H1 (cell line): ENCODE data around the gene LRIG2. TPM values are rescaled to one million over a fixed set of nuclear protein-coding genes. Genes with fewer than 3 reads are reported as not detected.

ENCODE experiments used
- CTCF ChIA-PET: fragments of 300-600 bp; sonication (Branson Sonifier 250); formaldehyde crosslinking; loops from one replicate; lab custom pipeline; 2021; ENCODE audit not compliant: partially characterized antibody; lab: Charles Lee
- POLR2A ChIA-PET: fragments of 300-600 bp; sonication (Branson Sonifier 250); formaldehyde crosslinking; loops from one replicate; lab custom pipeline; 2021; ENCODE audit warnings: inconsistent platforms; ENCODE audit not compliant: partially characterized antibody; lab: Charles Lee
- DNase-seq, 2 experiments: peaks; one replicate each; pipeline versions ENCODE4 v3.0.0 to v3.0.0-alpha.2; 2010 to 2022; ENCODE audit warnings: low spot score in 2 of 2, low read depth in 1 of 2, mixed read lengths in 1 of 2
- FAIRE-seq: peaks from 2 replicates; lab custom pipeline; 2011; peaks lifted over from hg19 to GRCh38; lab: Jason Lieb, UNC
- H2AFZ ChIP-seq: 2 replicates; pipeline ENCODE4 v1.8.1; 2012; ENCODE audit warnings: low read length, inconsistent platforms
- H2AK5ac ChIP-seq: 2 replicates; pipeline ENCODE4 v1.6.1; 2013; ENCODE audit warnings: low read depth, low read length
- H2BK120ac ChIP-seq: replicated peaks from 2 replicates; pipeline ENCODE3; 2013; ENCODE audit warnings: low read depth, low read length, inconsistent platforms
- H2BK12ac ChIP-seq: 2 replicates; pipeline ENCODE4 v1.6.1; 2013; ENCODE audit warnings: low read depth, low read length
- H2BK15ac ChIP-seq: 2 replicates; pipeline ENCODE4 v1.6.1; 2013; ENCODE audit warnings: low read length
- H2BK20ac ChIP-seq: 2 replicates; pipeline ENCODE4 v1.6.1; 2013; ENCODE audit warnings: low read length
- H2BK5ac ChIP-seq: 2 replicates; pipeline ENCODE4 v1.6.1; 2013; ENCODE audit warnings: low read depth, low read length
- H3K14ac ChIP-seq: 2 replicates; pipeline ENCODE4 v1.6.1; 2013; ENCODE audit warnings: inconsistent platforms; ENCODE audit not compliant: insufficient read length
- H3K18ac ChIP-seq: 2 replicates; pipeline ENCODE4 v1.6.1; 2013; ENCODE audit warnings: low read length; ENCODE audit errors: extremely low read depth
- H3K23ac ChIP-seq: 2 replicates; pipeline ENCODE4 v1.6.1; 2013; ENCODE audit warnings: inconsistent platforms; ENCODE audit not compliant: insufficient read length
- H3K23me2 ChIP-seq: 2 replicates; pipeline ENCODE4 v1.6.1; 2013; ENCODE audit warnings: low read depth, low read length
- H3K27ac ChIP-seq: 2 replicates; pipeline ENCODE4 v1.6.1; 2011; ENCODE audit warnings: low read depth, low read length, inconsistent platforms
- H3K27me3 ChIP-seq, 4 experiments: replicated peaks in 1 of 4; 1 replicate in 1 of 4; 2 replicates in 3 of 4; pipeline versions ENCODE4 v1.6.1 to v1.8.1; 2011 to 2013; ENCODE audit warnings: low read length in 3 of 4, mild to moderate bottlenecking in 3 of 4, inconsistent platforms in 2 of 4, mixed read lengths in 2 of 4, moderate library complexity in 1 of 4; ENCODE audit not compliant: control insufficient read depth in 3 of 4, insufficient read depth in 3 of 4; ENCODE audit errors: extremely low read depth in 1 of 4
- H3K36me3 ChIP-seq, 4 experiments: 2 replicates each; pipeline versions ENCODE4 v1.6.1 to v1.8.1; 2011 to 2013; ENCODE audit warnings: mild to moderate bottlenecking in 4 of 4, low read length in 3 of 4, moderate library complexity in 2 of 4, control low read depth in 1 of 4, inconsistent platforms in 1 of 4; ENCODE audit not compliant: insufficient read depth in 4 of 4, control insufficient read depth in 2 of 4
- H3K4ac ChIP-seq: replicated peaks from 2 replicates; pipeline ENCODE3; 2013; ENCODE audit warnings: low read length, low read depth, mixed read lengths, inconsistent platforms; ENCODE audit not compliant: insufficient read length
- H3K4me1 ChIP-seq, 4 experiments: replicated peaks in 1 of 4; 1 replicate in 1 of 4; 2 replicates in 3 of 4; pipeline versions ENCODE4 v1.6.1 to v1.8.1; 2011 to 2013; ENCODE audit warnings: low read length in 3 of 4, inconsistent platforms in 2 of 4, mixed read lengths in 1 of 4; ENCODE audit not compliant: insufficient read depth in 4 of 4, control insufficient read depth in 3 of 4
- H3K4me2 ChIP-seq, 2 experiments: 2 replicates each; pipeline versions ENCODE4 v1.6.1 to v1.8.1; 2011 to 2013; ENCODE audit warnings: low read depth in 2 of 2, low read length in 2 of 2, control low read depth in 1 of 2, inconsistent platforms in 1 of 2, mild to moderate bottlenecking in 1 of 2; ENCODE audit not compliant: insufficient read depth in 1 of 2
- H3K4me3 ChIP-seq, 4 experiments: fragments of 200-600, 300-600 bp in 1 of 4; sonication (generic), shearing (Covaris generic), sonication (Bioruptor Twin) in 1 of 4; 2 replicates each; pipeline versions ENCODE4 v1.5.1 to v1.8.1; 2011 to 2016; ENCODE audit warnings: low read length in 4 of 4, low read depth in 3 of 4, control low read depth in 2 of 4, inconsistent platforms in 2 of 4, mild to moderate bottlenecking in 2 of 4, mixed read lengths in 1 of 4, moderate library complexity in 1 of 4; ENCODE audit not compliant: insufficient read depth in 2 of 4; ENCODE audit errors: extremely low read depth in 1 of 4
- H3K56ac ChIP-seq: replicated peaks from 2 replicates; pipeline ENCODE3; 2013; ENCODE audit warnings: low read depth, mild to moderate bottlenecking, mixed read lengths, low read length, inconsistent platforms; ENCODE audit not compliant: insufficient read length
- H3K79me1 ChIP-seq: 2 replicates; pipeline ENCODE4 v1.6.1; 2013; ENCODE audit warnings: low read depth, low read length, control low read depth
- H3K79me2 ChIP-seq, 2 experiments: 2 replicates each; pipeline versions ENCODE4 v1.6.1 to v1.8.1; 2012 to 2013; ENCODE audit warnings: low read length in 2 of 2, mild to moderate bottlenecking in 2 of 2, inconsistent platforms in 1 of 2; ENCODE audit not compliant: insufficient read depth in 2 of 2, control insufficient read depth in 1 of 2
- H3K9ac ChIP-seq, 4 experiments: replicated peaks in 1 of 4; 1 replicate in 1 of 4; 2 replicates in 3 of 4; pipeline versions ENCODE4 v1.6.1 to v1.8.1; 2011 to 2013; ENCODE audit warnings: low read depth in 3 of 4, low read length in 3 of 4, control low read depth in 2 of 4, mild to moderate bottlenecking in 2 of 4, moderate library complexity in 2 of 4, inconsistent platforms in 1 of 4; ENCODE audit errors: extremely low read depth in 1 of 4
- H3K9me3 ChIP-seq, 2 experiments: 2 replicates each; pipeline versions ENCODE4 v1.6.1 to v1.8.1; 2012 to 2013; ENCODE audit warnings: mild to moderate bottlenecking in 2 of 2, moderate library complexity in 2 of 2, control low read depth in 1 of 2, inconsistent platforms in 1 of 2, low read depth in 1 of 2, low read length in 1 of 2, mixed read lengths in 1 of 2; ENCODE audit not compliant: insufficient read depth in 2 of 2
- H4K20me1 ChIP-seq, 2 experiments: replicated peaks in 1 of 2; 2 replicates each; pipeline versions ENCODE3 to v1.8.1; 2011 to 2013; ENCODE audit warnings: inconsistent platforms in 2 of 2, low read length in 2 of 2, mild to moderate bottlenecking in 1 of 2; ENCODE audit not compliant: insufficient read depth in 2 of 2, control insufficient read depth in 1 of 2
- H4K5ac ChIP-seq: 2 replicates; pipeline ENCODE4 v1.6.1; 2013; ENCODE audit warnings: low read length, low read depth, mixed read lengths, inconsistent platforms; ENCODE audit not compliant: insufficient read length
- H4K8ac ChIP-seq: 2 replicates; pipeline ENCODE4 v1.8.0; 2013; ENCODE audit warnings: mild to moderate bottlenecking, moderate library complexity, low read length, inconsistent platforms; ENCODE audit not compliant: insufficient read depth; ENCODE audit errors: extremely low read depth
- H4K91ac ChIP-seq: replicated peaks from 2 replicates; pipeline ENCODE3; 2013; ENCODE audit warnings: low read length, mixed read lengths, inconsistent platforms; ENCODE audit not compliant: insufficient read length
- ATF2 ChIP-seq: IDR thresholded peaks from 2 replicates; pipeline ENCODE4 v1.6.1; 2012; ENCODE audit warnings: low read length, inconsistent platforms
- PHF8 ChIP-seq: fragments of 200-600 bp; sonication (generic); conservative IDR thresholded peaks from 2 replicates; pipeline ENCODE4 v1.7.1; 2012; ENCODE audit warnings: low read depth, mild to moderate bottlenecking, inconsistent platforms, low read length, moderate library complexity
- SAP30 ChIP-seq: fragments of 300-600 bp; sonication (generic); IDR thresholded peaks from 2 replicates; pipeline ENCODE4 v1.7.1; 2012; ENCODE audit warnings: low read length, moderate library complexity, mild to moderate bottlenecking, inconsistent platforms; ENCODE audit not compliant: insufficient read depth, insufficient replicate concordance
- SIX5 ChIP-seq: IDR thresholded peaks from 2 replicates; pipeline ENCODE4 v1.6.1; 2011; ENCODE audit warnings: mild to moderate bottlenecking, low read depth, low read length
- SP2 ChIP-seq: IDR thresholded peaks from 2 replicates; pipeline ENCODE4 v1.6.1; 2012; ENCODE audit warnings: mild to moderate bottlenecking, low read length, inconsistent platforms
- TCF12 ChIP-seq: IDR thresholded peaks from 2 replicates; pipeline ENCODE4 v1.6.1; 2011; ENCODE audit warnings: low read depth, mild to moderate bottlenecking, low read length
- USF2 ChIP-seq: IDR thresholded peaks from 2 replicates; pipeline ENCODE4 v1.6.1; 2011; ENCODE audit warnings: low read length, improper control_type of control experiment
- WGBS, 2 experiments: shearing (Covaris generic) in 1 of 2; methylation state at CpG; one replicate each; pipeline versions ENCODE4 v1.1.6 to v1.1.7; 2013 to 2015; ENCODE audit warnings: low lambda C conversion rate in 2 of 2, mixed read lengths in 2 of 2, inconsistent platforms in 1 of 2, low coverage in 1 of 2, missing lambda C conversion rate in 1 of 2; ENCODE audit not compliant: insufficient replicate concordance in 2 of 2, insufficient coverage in 1 of 2, insufficient read length in 1 of 2; ENCODE audit errors: extremely low coverage in 1 of 2, missing lambda C conversion rate in 1 of 2; 5-methylcytosine and 5-hydroxymethylcytosine counted together
- polyA plus RNA-seq, 7 experiments: library from polyadenylated mRNA; depleted of rRNA in 3 of 7; stranded (reverse) in 5 of 7; unstranded in 2 of 7; fragments of >200 nt in 5 of 7; fragments of 200-250 nt in 2 of 7; gene quantifications; 1 replicate in 5 of 7; 2 replicates in 1 of 7; 4 replicates in 1 of 7; pipeline versions ENCODE4 v1.2.1 to v1.2.3, GENCODE V29; 2011 to 2013; ENCODE audit warnings: missing spikeins in 2 of 7, mixed read lengths in 2 of 7
- total RNA-seq: library from RNA; stranded (reverse); fragmentation: NEBNext Ultra II Directional; extraction: Animal tissue kit (Norgen Biotek cat#: 25700); gene quantifications from 2 replicates; pipeline ENCODE4 v1.2.1, GENCODE V29; 2021

The LRIG2 gene
- total and polyA plus RNA-seq, 2 of the 8 experiments (the other 6 are each of a cell fraction or from before 2014, with no cell fraction given): 16.2 to 20.9 TPM

- Histone ChIP-seq H4K5ac (no peak overlapping the region), H3K23me2 (no peaks in the 10 kb centered on the region), H3K36me3 (peaks cover 3 to 51% (median 35%) of the 10 kb centered on the region in 4 experiments; a peak in 7 of 8 replicates), H3K79me1 (no peaks in the 10 kb centered on the region), H3K9me3 (no peaks in the 10 kb centered on the region), H3K4me1 (no peaks in the 10 kb centered on the region), H3K56ac (no peak overlapping the region), H3K14ac (no peak overlapping the region), H3K4me2 (no peak overlapping the region), H4K20me1 (peaks cover 0 to 4% of the 10 kb centered on the region in 2 experiments), H3K4ac (no peak overlapping the region), H2BK120ac (no peak overlapping the region), H3K23ac (no peak overlapping the region), H2BK20ac (no peak overlapping the region), H4K91ac (no peak overlapping the region), H4K8ac (no peak overlapping the region), H3K4me3 (no peak overlapping the region), H3K79me2 (peaks cover 0 to 47% of the 10 kb centered on the region in 2 experiments; a peak in 2 of 4 replicates), H3K27ac (no peak overlapping the region), H2AK5ac (no peak overlapping the region), H2BK12ac (no peak overlapping the region), H3K9ac (no peak overlapping the region), H2BK5ac (no peak overlapping the region), H2BK15ac (no peak overlapping the region), H2AFZ (no peak overlapping the region), H3K18ac (no peak overlapping the region), H3K27me3 (peaks cover 0 to 1% (median 0%) of the 10 kb centered on the region in 4 experiments; a peak in 1 of 7 replicates)
- WGBS, 2 experiments: 89% methylated on average over 1 of the region's 1 CpG; no CpG with 5 or more reads in 1 of the 2 experiments
- POLR2A ChIA-PET: interaction anchor here (1.1 kb wide), 1 partner anchor 10 kb away, joined by 6 read pairs; no protein-coding TSS in a partner anchor
- FAIRE-seq: no peak
- DNase-seq: no peak
- TF ChIP-seq ATF2 (no peak), USF2 (no peak), PHF8 (no peak), SAP30 (no peak), SP2 (no peak), SIX5 (no peak), TCF12 (no peak)
- CTCF ChIA-PET: interaction anchor here (1.2 kb wide), 1 partner anchor 49 kb away, joined by 3 read pairs; no protein-coding TSS in a partner anchor
Measured at GRCh38 chr1:113091988-113092594, 19.1 kb downstream of the LRIG2 start.
